GM23338 (cell line): ENCODE data around the gene SLC6A3. TPM values are rescaled to one million over a fixed set of nuclear protein-coding genes. Genes with fewer than 3 reads are reported as not detected.

Source experiments
- ATAC-seq: fragments of 200-7000 bp; cut with Tn5 transposase; 3 replicates; pipeline ENCODE4 v1.9.1; 2020
- DNase-seq: peaks from one replicate; pipeline ENCODE4 v3.0.0-alpha.2; 2015; ENCODE audit warnings: low spot score
- H2AFZ ChIP-seq: fragments of 200-600 bp; sonication (generic); 2 replicates; pipeline ENCODE4 v1.8.0; 2016; ENCODE audit warnings: antibody characterized with exemption, mild to moderate bottlenecking, moderate library complexity
- H3F3A ChIP-seq: fragments of 200-600 bp; sonication (generic); replicated peaks from 2 replicates; pipeline ENCODE4 v1.8.0; 2017; ENCODE audit warnings: antibody characterized with exemption, mixed run types, low read depth
- H3K27ac ChIP-seq: fragments of 200-600 bp; sonication (generic); 2 replicates; pipeline ENCODE4 v1.6.1; 2016; ENCODE audit warnings: low read depth
- H3K27me3 ChIP-seq: fragments of 200-600 bp; sonication (generic); 2 replicates; pipeline ENCODE4 v1.8.0; 2016; ENCODE audit warnings: mild to moderate bottlenecking, mixed run types, moderate library complexity; ENCODE audit not compliant: insufficient read depth
- H3K36me3 ChIP-seq: fragments of 200-600 bp; sonication (generic); 2 replicates; pipeline ENCODE4 v1.8.0; 2016; ENCODE audit warnings: mild to moderate bottlenecking; ENCODE audit not compliant: insufficient read depth
- H3K4me1 ChIP-seq: fragments of 200-600 bp; sonication (generic); 2 replicates; pipeline ENCODE4 v1.8.0; 2016; ENCODE audit warnings: mild to moderate bottlenecking, moderate library complexity; ENCODE audit not compliant: insufficient read depth
- H3K4me2 ChIP-seq: fragments of 200-600 bp; sonication (generic); 2 replicates; pipeline ENCODE4 v1.7.1; 2017; ENCODE audit warnings: mixed run types
- H3K4me3 ChIP-seq: fragments of 200-600 bp; sonication (generic); 2 replicates; pipeline ENCODE4 v1.6.1; 2016; ENCODE audit warnings: mixed run types
- H3K79me2 ChIP-seq: fragments of 200-600 bp; sonication (generic); replicated peaks from 2 replicates; pipeline ENCODE4 v1.8.0; 2017; ENCODE audit warnings: mild to moderate bottlenecking; ENCODE audit not compliant: insufficient read depth
- H3K9me2 ChIP-seq: fragments of 200-600 bp; sonication (generic); 2 replicates; pipeline ENCODE4 v1.8.0; 2017; ENCODE audit not compliant: insufficient read depth
- H4K20me1 ChIP-seq: fragments of 200-600 bp; sonication (generic); replicated peaks from 2 replicates; pipeline ENCODE4 v1.8.0; 2017; ENCODE audit warnings: mild to moderate bottlenecking; ENCODE audit not compliant: insufficient read depth
- H3K27ac Mint-ChIP-seq: 2 replicates; pipeline ENCODE4 v1.8.0; 2020; ENCODE audit warnings: inconsistent platforms, mild to moderate bottlenecking, moderate library complexity, mixed read lengths
- H3K27me3 Mint-ChIP-seq: 3 replicates; pipeline ENCODE4 v1.8.0; 2022; ENCODE audit warnings: low read depth, mild to moderate bottlenecking, moderate library complexity, mixed read lengths, inconsistent platforms; ENCODE audit not compliant: insufficient read depth, poor library complexity
- H3K36me3 Mint-ChIP-seq: 3 replicates; pipeline ENCODE4 v1.8.0; 2021; ENCODE audit warnings: low read depth, mild to moderate bottlenecking, inconsistent platforms, moderate library complexity, mixed read lengths
- H3K4me1 Mint-ChIP-seq: 3 replicates; pipeline ENCODE4 v1.8.0; 2020; ENCODE audit warnings: mild to moderate bottlenecking, inconsistent platforms, mixed read lengths
- H3K4me3 Mint-ChIP-seq: 3 replicates; pipeline ENCODE4 v1.8.0; 2021; ENCODE audit warnings: moderate library complexity, mild to moderate bottlenecking, inconsistent platforms, mixed read lengths
- H3K9me3 Mint-ChIP-seq: 3 replicates; pipeline ENCODE4 v1.8.0; 2020; ENCODE audit warnings: moderate library complexity, mild to moderate bottlenecking, inconsistent platforms, mixed read lengths
- ETS1 ChIP-seq: IDR thresholded peaks from 2 replicates; pipeline ENCODE4 v1.6.1; 2016; ENCODE audit warnings: antibody characterized with exemption
- EZH2phosphoT487 ChIP-seq: fragments of 200-600 bp; sonication (generic); IDR thresholded peaks from one replicate; pipeline ENCODE4 v1.8.1; 2018; ENCODE audit warnings: antibody characterized with exemption; ENCODE audit not compliant: unreplicated experiment
- JUNB ChIP-seq: IDR thresholded peaks from one replicate; pipeline ENCODE4 v1.6.1; 2016; ENCODE audit warnings: antibody characterized with exemption; ENCODE audit not compliant: unreplicated experiment
- NANOG ChIP-seq: IDR thresholded peaks from 2 replicates; pipeline ENCODE4 v1.6.1; 2016; ENCODE audit warnings: antibody characterized with exemption, borderline replicate concordance
- POLR2AphosphoS5 ChIP-seq: IDR thresholded peaks from 2 replicates; pipeline ENCODE4 v1.6.1; 2016; ENCODE audit warnings: antibody characterized with exemption, low read depth
- STAT1 ChIP-seq: IDR thresholded peaks from one replicate; pipeline ENCODE4 v1.6.1; 2016; ENCODE audit warnings: antibody characterized with exemption; ENCODE audit not compliant: unreplicated experiment
- ZNF114 ChIP-seq: fragments of 250-450 bp; sonication (Bioruptor Pico); IDR thresholded peaks from 2 replicates; pipeline ENCODE4 v1.5.0; 2020; ENCODE audit warnings: mild to moderate bottlenecking, moderate library complexity
- ZNF331 ChIP-seq: fragments of 250-450 bp; sonication (Bioruptor Pico); IDR thresholded peaks from 2 replicates; pipeline ENCODE4 v1.5.0; 2020; ENCODE audit warnings: low read depth, mild to moderate bottlenecking, moderate library complexity
- polyA plus RNA-seq: library from polyadenylated mRNA; unstranded; fragments of >200 nt; fragmentation: Nextera tagmentation; extraction: Ambion mirVana; gene quantifications from 2 replicates; pipeline ENCODE4 v1.2.1, GENCODE V29; 2016
- total RNA-seq: library from RNA; depleted of rRNA; stranded (reverse); fragments of >200 nt; shearing (Covaris generic); gene quantifications from 2 replicates; pipeline ENCODE4 v1.2.3, GENCODE V29; 2014
- TF ChIP-seq, protein P1 (sequence below): IDR thresholded peaks from one replicate; pipeline ENCODE4 v1.6.1; 2018; ENCODE audit warnings: antibody characterized with exemption; ENCODE audit not compliant: unreplicated experiment
- TF ChIP-seq, protein P2 (sequence below): fragments of 250-450 bp; sonication (Bioruptor Pico); IDR thresholded peaks from 2 replicates; pipeline ENCODE4 v1.5.0; 2020; ENCODE audit warnings: mild to moderate bottlenecking, moderate library complexity

SLC6A3 gene
- total and polyA plus RNA-seq, 2 experiments from 2014 or later: 0.76 to 1.0 TPM

DNA sequence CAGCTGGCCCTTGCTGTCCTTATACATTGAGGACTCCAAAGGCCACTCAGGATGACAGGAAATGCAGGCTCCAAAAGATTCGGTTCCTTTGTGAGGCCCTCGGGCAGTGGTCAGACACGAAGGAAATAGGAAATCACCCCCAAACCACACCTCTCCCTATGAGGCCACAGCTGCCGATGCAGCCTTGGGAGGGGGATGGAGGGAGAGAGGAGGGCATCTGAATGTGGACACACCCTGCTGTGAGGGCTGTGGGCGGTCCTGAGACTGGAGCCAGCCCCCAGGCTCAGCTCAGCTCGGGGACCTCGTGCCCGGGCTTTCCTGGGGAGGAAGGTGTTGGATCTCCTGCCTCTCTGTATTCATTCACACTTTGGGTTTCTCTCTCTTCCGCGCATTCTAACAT lies 97.7 kb downstream of the SLC6A3 start (continued):
- TF ChIP-seq, protein P1, sequence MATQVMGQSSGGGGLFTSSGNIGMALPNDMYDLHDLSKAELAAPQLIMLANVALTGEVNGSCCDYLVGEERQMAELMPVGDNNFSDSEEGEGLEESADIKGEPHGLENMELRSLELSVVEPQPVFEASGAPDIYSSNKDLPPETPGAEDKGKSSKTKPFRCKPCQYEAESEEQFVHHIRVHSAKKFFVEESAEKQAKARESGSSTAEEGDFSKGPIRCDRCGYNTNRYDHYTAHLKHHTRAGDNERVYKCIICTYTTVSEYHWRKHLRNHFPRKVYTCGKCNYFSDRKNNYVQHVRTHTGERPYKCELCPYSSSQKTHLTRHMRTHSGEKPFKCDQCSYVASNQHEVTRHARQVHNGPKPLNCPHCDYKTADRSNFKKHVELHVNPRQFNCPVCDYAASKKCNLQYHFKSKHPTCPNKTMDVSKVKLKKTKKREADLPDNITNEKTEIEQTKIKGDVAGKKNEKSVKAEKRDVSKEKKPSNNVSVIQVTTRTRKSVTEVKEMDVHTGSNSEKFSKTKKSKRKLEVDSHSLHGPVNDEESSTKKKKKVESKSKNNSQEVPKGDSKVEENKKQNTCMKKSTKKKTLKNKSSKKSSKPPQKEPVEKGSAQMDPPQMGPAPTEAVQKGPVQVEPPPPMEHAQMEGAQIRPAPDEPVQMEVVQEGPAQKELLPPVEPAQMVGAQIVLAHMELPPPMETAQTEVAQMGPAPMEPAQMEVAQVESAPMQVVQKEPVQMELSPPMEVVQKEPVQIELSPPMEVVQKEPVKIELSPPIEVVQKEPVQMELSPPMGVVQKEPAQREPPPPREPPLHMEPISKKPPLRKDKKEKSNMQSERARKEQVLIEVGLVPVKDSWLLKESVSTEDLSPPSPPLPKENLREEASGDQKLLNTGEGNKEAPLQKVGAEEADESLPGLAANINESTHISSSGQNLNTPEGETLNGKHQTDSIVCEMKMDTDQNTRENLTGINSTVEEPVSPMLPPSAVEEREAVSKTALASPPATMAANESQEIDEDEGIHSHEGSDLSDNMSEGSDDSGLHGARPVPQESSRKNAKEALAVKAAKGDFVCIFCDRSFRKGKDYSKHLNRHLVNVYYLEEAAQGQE: no peak
- TF ChIP-seq STAT1: no peak

- peaks cover 3% of the 10 kb centered on the region for H3K27me3 Mint-ChIP-seq
- Histone ChIP-seq H3K79me2 (peaks cover 13% of the 10 kb centered on the region), H3K4me3 (no peak overlapping the region), H3K36me3 (no peaks in the 10 kb centered on the region), H3K4me1 (peaks cover 11% of the 10 kb centered on the region), H2AFZ (no peak overlapping the region), H3K9me2 (no peaks in the 10 kb centered on the region), H3K4me2 (no peak overlapping the region), H4K20me1 (peaks cover 10% of the 10 kb centered on the region; the same call in 1 of the 2 replicates), H3K27ac (no peak overlapping the region), H3F3A (no peaks in the 10 kb centered on the region), H3K27me3 (no peaks in the 10 kb centered on the region)
- no peak overlapping the region for H3K27ac Mint-ChIP-seq
- H3K9me3 Mint-ChIP-seq: no peaks in the 10 kb centered on the region; the same call in 2 of the 3 replicates
- ATAC-seq (no peak), DNase-seq (no peak)
- H3K36me3 Mint-ChIP-seq: peaks cover 23% of the 10 kb centered on the region
- TF ChIP-seq ZNF114 (no peak), NANOG (no peak), POLR2AphosphoS5 (no peak), ZNF331 (CRISPR knock-in tag) (no peak), JUNB (no peak), EZH2phosphoT487 (no peak), STAT1 (no peak), ETS1 (no peak)
- TF ChIP-seq, protein P2, sequence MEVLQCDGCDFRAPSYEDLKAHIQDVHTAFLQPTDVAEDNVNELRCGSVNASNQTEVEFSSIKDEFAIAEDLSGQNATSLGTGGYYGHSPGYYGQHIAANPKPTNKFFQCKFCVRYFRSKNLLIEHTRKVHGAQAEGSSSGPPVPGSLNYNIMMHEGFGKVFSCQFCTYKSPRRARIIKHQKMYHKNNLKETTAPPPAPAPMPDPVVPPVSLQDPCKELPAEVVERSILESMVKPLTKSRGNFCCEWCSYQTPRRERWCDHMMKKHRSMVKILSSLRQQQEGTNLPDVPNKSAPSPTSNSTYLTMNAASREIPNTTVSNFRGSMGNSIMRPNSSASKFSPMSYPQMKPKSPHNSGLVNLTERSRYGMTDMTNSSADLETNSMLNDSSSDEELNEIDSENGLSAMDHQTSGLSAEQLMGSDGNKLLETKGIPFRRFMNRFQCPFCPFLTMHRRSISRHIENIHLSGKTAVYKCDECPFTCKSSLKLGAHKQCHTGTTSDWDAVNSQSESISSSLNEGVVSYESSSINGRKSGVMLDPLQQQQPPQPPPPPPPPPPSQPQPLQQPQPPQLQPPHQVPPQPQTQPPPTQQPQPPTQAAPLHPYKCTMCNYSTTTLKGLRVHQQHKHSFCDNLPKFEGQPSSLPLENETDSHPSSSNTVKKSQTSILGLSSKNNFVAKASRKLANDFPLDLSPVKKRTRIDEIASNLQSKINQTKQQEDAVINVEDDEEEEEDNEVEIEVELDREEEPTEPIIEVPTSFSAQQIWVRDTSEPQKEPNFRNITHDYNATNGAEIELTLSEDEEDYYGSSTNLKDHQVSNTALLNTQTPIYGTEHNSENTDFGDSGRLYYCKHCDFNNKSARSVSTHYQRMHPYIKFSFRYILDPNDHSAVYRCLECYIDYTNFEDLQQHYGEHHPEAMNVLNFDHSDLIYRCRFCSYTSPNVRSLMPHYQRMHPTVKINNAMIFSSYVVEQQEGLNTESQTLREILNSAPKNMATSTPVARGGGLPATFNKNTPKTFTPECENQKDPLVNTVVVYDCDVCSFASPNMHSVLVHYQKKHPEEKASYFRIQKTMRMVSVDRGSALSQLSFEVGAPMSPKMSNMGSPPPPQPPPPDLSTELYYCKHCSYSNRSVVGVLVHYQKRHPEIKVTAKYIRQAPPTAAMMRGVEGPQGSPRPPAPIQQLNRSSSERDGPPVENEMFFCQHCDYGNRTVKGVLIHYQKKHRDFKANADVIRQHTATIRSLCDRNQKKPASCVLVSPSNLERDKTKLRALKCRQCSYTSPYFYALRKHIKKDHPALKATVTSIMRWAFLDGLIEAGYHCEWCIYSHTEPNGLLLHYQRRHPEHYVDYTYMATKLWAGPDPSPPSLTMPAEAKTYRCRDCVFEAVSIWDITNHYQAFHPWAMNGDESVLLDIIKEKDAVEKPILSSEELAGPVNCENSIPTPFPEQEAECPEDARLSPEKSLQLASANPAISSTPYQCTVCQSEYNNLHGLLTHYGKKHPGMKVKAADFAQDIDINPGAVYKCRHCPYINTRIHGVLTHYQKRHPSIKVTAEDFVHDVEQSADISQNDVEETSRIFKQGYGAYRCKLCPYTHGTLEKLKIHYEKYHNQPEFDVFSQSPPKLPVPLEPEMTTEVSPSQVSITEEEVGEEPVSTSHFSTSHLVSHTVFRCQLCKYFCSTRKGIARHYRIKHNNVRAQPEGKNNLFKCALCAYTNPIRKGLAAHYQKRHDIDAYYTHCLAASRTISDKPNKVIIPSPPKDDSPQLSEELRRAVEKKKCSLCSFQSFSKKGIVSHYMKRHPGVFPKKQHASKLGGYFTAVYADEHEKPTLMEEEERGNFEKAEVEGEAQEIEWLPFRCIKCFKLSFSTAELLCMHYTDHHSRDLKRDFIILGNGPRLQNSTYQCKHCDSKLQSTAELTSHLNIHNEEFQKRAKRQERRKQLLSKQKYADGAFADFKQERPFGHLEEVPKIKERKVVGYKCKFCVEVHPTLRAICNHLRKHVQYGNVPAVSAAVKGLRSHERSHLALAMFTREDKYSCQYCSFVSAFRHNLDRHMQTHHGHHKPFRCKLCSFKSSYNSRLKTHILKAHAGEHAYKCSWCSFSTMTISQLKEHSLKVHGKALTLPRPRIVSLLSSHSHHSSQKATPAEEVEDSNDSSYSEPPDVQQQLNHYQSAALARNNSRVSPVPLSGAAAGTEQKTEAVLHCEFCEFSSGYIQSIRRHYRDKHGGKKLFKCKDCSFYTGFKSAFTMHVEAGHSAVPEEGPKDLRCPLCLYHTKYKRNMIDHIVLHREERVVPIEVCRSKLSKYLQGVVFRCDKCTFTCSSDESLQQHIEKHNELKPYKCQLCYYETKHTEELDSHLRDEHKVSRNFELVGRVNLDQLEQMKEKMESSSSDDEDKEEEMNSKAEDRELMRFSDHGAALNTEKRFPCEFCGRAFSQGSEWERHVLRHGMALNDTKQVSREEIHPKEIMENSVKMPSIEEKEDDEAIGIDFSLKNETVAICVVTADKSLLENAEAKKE (CRISPR knock-in tag): no peak
- H3K4me1 Mint-ChIP-seq: peaks cover 16% of the 10 kb centered on the region
- H3K4me3 Mint-ChIP-seq: peak overlapping the region; percentile 77
Observed at GRCh38 chr5:1346627-1347440, 98.4 kb downstream of the SLC6A3 start.
